ENCODE data around the gene DDA1. TPM values are rescaled to one million over a fixed set of nuclear protein-coding genes. Genes with fewer than 3 reads are reported as not detected.

DDA1 gene
- total RNA-seq, 2 donors from 2014 or later: 9.6 to 18.6 TPM

DNA sequence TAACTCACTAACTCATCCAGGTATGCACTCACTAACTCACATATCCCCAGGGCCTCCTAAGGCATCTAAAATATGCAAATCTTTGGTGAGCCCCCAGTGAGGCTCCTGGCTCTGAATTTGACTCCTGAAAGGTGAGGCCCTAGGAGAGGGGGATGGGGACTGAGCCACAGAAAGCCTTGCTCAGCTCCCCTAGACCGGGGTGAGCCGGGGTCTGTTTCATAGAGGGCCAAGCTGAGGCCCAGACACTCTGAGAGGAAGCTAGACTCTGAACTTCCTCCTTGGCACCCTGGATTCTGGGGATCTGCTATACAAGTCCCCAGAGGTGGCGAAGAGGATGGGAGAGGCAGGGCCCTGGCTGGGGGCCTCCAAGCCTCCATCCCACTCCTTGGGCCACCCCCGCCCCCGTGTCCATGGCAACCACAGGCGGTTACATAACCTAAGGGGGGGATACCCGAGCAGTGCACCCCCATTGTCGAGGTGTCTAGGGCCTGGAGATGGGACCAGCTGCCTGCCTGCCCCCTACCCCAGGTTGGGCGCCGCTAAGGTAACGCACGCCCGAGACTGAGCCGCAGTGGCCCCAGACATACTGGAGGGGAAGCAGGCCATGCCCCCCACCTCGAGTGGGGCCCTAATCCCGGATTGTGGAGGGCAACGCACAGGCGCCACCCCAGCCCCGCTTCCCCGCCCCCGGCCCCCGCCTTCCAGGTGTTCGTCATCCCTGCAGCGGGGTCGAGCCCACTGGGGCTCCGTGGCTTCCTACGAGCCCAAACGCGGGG, 6.8 kb upstream of the DDA1 start:
- DNase-seq (ENCODE audit: low spot score): no peak
- no peaks in the 10 kb centered on the region for H3K36me3 ChIP-seq
- H3K27me3 ChIP-seq (replicated peaks; ENCODE audit: insufficient read depth): no peaks in the 10 kb centered on the region
- WGBS: 4% methylated on average over 22 of the region's 29 CpGs
- peak overlapping the region; percentile 54 to 81 for H3K27ac ChIP-seq
- H3K4me1 ChIP-seq (replicated peaks): peaks cover 5% of the 10 kb centered on the region
- H3K4me3 ChIP-seq: peak overlapping the region; percentile 62 to 67
- intact Hi-C loops (cut with DNase I): no loop called here
- no peak for TF ChIP-seq POLR2A (IDR thresholded peaks at IDR 0.05)
- no peaks in the 10 kb centered on the region for H3K9me3 ChIP-seq

- H3K4me1 ChIP-seq (replicated peaks): peaks cover 5% of the 10 kb centered on the region
These were observed 6.0 kb upstream of the DDA1 start, which contains the start of gene ABHD8 for GRCh38 chr19:17303167-17303939. Gene ABHD8, minus strand, starts transcription at chr19:17303425. Its CDS starts 1,809 bp downstream, at chr19:17301616.

GRCh38 chr19:17303940-17304267, 5.5 kb upstream of the DDA1 start:
- intact Hi-C loops (cut with DNase I): no loop called here
- H3K4me1 ChIP-seq (replicated peaks): peaks cover 5% of the 10 kb centered on the region

More at GRCh38 chr19:17303167-17303939, 6.0 kb upstream of the DDA1 start, which contains the start of gene ABHD8:
- WGBS: 3% methylated on average over 45 of the region's 52 CpGs
- H3K9me3 ChIP-seq: no peaks in the 10 kb centered on the region
- no peaks in the 10 kb centered on the region for H3K27me3 ChIP-seq (replicated peaks; ENCODE audit: insufficient read depth)
- peak within 1 kb of the TSS; percentile 54 to 81 for H3K27ac ChIP-seq
- intact Hi-C loops (cut with DNase I): no loop called here
- TF ChIP-seq POLR2AphosphoS5 (IDR thresholded peaks at IDR 0.05) (peak; percentile 88), POLR2A (IDR thresholded peaks at IDR 0.05) (peak; percentile 85), CTCF (IDR thresholded peaks at IDR 0.05) (peak; percentile 35 to 91 (median 76))
- H3K36me3 ChIP-seq: no peaks in the 10 kb centered on the region
- DNase-seq (ENCODE audit: low spot score): peak; percentile 96
- peak within 1 kb of the TSS; percentile 62 to 67 for H3K4me3 ChIP-seq

GRCh38 chr19:17304386-17305215, 4.8 kb upstream of the DDA1 start:
- intact Hi-C loops (cut with DNase I): no loop called here
- WGBS: 54% methylated on average over 12 of the region's 12 CpGs
- H3K4me1 ChIP-seq (replicated peaks): peaks cover 5% of the 10 kb centered on the region
- no peaks in the 10 kb centered on the region for H3K36me3 ChIP-seq
- peak overlapping the region in 1 of 2 donors; percentile 87 for H3K27ac ChIP-seq
- no peak for DNase-seq (ENCODE audit: low spot score)
- H3K27me3 ChIP-seq (replicated peaks; ENCODE audit: insufficient read depth): no peaks in the 10 kb centered on the region
- H3K9me3 ChIP-seq: no peaks in the 10 kb centered on the region
- TF ChIP-seq POLR2AphosphoS5 (IDR thresholded peaks at IDR 0.05) (no peak), CTCF (IDR thresholded peaks at IDR 0.05) (no peak), POLR2A (IDR thresholded peaks at IDR 0.05) (no peak)
- H3K4me3 ChIP-seq: no peak overlapping the region

More at GRCh38 chr19:17303940-17304267, 5.5 kb upstream of the DDA1 start:
- Histone ChIP-seq H3K9me3 (no peaks in the 10 kb centered on the region), H3K27ac (peak overlapping the region in 1 of 2 donors; percentile 81), H3K4me3 (peak overlapping the region; percentile 62 to 67), H3K27me3 (replicated peaks; ENCODE audit: insufficient read depth) (no peaks in the 10 kb centered on the region), H3K36me3 (no peaks in the 10 kb centered on the region)
- no peak for DNase-seq (ENCODE audit: low spot score)
- WGBS: 42% methylated on average over 12 of the region's 12 CpGs
- TF ChIP-seq POLR2A (IDR thresholded peaks at IDR 0.05) (no peak), CTCF (IDR thresholded peaks at IDR 0.05) (no peak), POLR2AphosphoS5 (IDR thresholded peaks at IDR 0.05) (no peak)

- TF ChIP-seq CTCF (IDR thresholded peaks at IDR 0.05): no peak
- no peak for TF ChIP-seq POLR2AphosphoS5 (IDR thresholded peaks at IDR 0.05)
- no peak for TF ChIP-seq POLR2A (IDR thresholded peaks at IDR 0.05)
- Histone ChIP-seq H3K4me3 (peak overlapping the region; percentile 51 to 61), H3K4me1 (replicated peaks) (peaks cover 8% of the 10 kb centered on the region), H3K27me3 (replicated peaks; ENCODE audit: insufficient read depth) (no peaks in the 10 kb centered on the region), H3K27ac (peak overlapping the region; percentile 87), H3K36me3 (no peaks in the 10 kb centered on the region), H3K9me3 (no peaks in the 10 kb centered on the region)
- no peak for DNase-seq (ENCODE audit: low spot score)
- intact Hi-C loops (cut with DNase I): no loop called here
- 3% methylated on average over 7 of the region's 7 CpGs for WGBS
These were observed 4.2 kb upstream of the DDA1 start for GRCh38 chr19:17305216-17305516.
